Activated gamma-delta T cell treated with Interleukin-2 at 50 U/mL for 16 hours (primary cell): ENCODE measurements around the gene ECI1.
"Not testable (repeated sequence)": the region's sequence is repeated elsewhere in the genome, so short reads cannot be mapped to it uniquely, and the experiment has no call there.

Experiments used
- DNase-seq: peaks from one replicate; pipeline ENCODE4 v3.0.0-alpha.2; 2020

ECI1 gene

GRCh38 chr16:2209258-2210008 lies 42.0 kb downstream of the ECI1 start:
- no peak for DNase-seq

GRCh38 chr16:2208772-2209171 lies 42.6 kb downstream of the ECI1 start:
- DNase-seq, result no peak

- no peak for DNase-seq
Measured at GRCh38 chr16:2208308-2208707, 43.1 kb downstream of the ECI1 start.

GRCh38 chr16:2207872-2208271 lies 43.5 kb downstream of the ECI1 start:
- DNase-seq, result no peak

GRCh38 chr16:2206780-2207433 lies 44.5 kb downstream of the ECI1 start:
- no peak for DNase-seq

- no peak for DNase-seq
Measured at GRCh38 chr16:2206420-2206779, 45.0 kb downstream of the ECI1 start.

GRCh38 chr16:2205967-2206313 lies 45.4 kb downstream of the ECI1 start:
- DNase-seq, result no peak

- DNase-seq, result peak; percentile 89
Measured at GRCh38 chr16:2205104-2205966, 46.1 kb downstream of the ECI1 start, which contains the start of gene MLST8. Gene MLST8 (plus strand): TSS chr16:2205454. CDS start chr16:2206086, 632 bp downstream.

- DNase-seq, result no peak
Measured at GRCh38 chr16:2204416-2205103, 46.8 kb downstream of the ECI1 start.

GRCh38 chr16:2203119-2203688 lies 48.2 kb downstream of the ECI1 start:
- DNase-seq, result not testable (repeated sequence)

- no peak for DNase-seq
Measured at GRCh38 chr16:2200313-2200712, 51.1 kb downstream of the ECI1 start.

- DNase-seq, result no peak
Measured at GRCh38 chr16:2199621-2200139, 51.7 kb downstream of the ECI1 start.

- no peak for DNase-seq
Measured at GRCh38 chr16:2199095-2199494, 52.3 kb downstream of the ECI1 start.

GRCh38 chr16:2198283-2198682 lies 53.1 kb downstream of the ECI1 start:
- DNase-seq, result no peak

- DNase-seq, result no peak
Measured at GRCh38 chr16:2197765-2198164, 53.6 kb downstream of the ECI1 start.

- DNase-seq, result no peak
Measured at GRCh38 chr16:2196981-2197511, 54.3 kb downstream of the ECI1 start.

- no peak for DNase-seq
Measured at GRCh38 chr16:2196162-2196980, 55.0 kb downstream of the ECI1 start, which contains the start of gene CASKIN1. Gene CASKIN1 (minus strand): TSS chr16:2196605. CDS start chr16:2196432, 173 bp downstream.

- no peak for DNase-seq
Measured at GRCh38 chr16:2195322-2196161, 55.8 kb downstream of the ECI1 start.

- peak; percentile 43 for DNase-seq
Measured at GRCh38 chr16:2194852-2195321, 56.5 kb downstream of the ECI1 start.
